Activated CD8-positive, alpha-beta memory T cell treated with anti-CD3 and anti-CD28 coated beads for 48 hours (primary cell): Measurements from ENCODE around the gene C17orf50.
"Not testable (repeated sequence)": the region's sequence is repeated elsewhere in the genome, so short reads cannot be mapped to it uniquely, and the experiment has no call there.

Source experiments
- DNase-seq, 3 experiments: peaks; one replicate each; pipeline ENCODE4 v3.0.0-alpha.2; 2020; ENCODE audit warnings: low read depth in 2 of 3, low spot score in 2 of 3

C17orf50 gene

DNA sequence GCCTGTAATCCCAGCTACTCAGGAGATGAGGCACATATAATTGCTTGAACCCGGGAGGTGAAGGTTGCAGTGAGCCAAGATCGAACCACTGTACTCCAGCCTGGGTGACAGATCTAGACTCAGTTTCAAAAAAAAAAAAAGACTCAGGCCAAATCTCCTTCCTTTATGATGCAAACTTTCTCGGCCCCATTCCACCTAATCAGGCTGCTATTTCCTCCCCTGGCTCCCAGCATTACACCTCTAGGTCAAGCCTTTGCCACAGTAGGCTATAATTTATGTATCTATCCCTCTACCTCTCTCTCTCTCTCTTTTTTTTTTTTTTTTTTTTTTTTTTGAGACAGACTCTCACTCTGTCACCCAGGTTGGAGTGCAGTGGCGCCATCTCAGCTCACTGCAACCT lies 9.1 kb upstream of the C17orf50 start:
- DNase-seq: not testable (repeated sequence)

DNA sequence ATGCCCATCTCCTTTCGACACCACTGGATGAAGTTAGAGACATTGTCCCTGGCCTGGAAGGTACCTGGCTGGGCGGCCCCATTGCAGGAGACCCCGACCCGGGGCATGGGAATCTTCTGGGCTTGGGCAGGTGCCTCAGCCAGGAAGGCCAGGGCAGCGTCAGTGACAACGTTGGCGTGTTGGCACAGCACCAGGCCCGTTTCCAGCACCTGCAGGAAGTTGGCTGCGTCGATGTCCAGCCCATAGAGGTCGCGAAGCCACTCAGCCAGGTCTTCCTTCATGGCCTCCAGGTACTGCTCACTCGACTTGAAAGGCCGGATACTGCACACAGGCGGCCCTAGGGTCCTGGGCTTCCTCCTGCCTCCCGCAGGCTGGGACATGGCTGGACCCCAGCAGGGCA lies 8.2 kb upstream of the C17orf50 start:
- DNase-seq: no peak

DNA sequence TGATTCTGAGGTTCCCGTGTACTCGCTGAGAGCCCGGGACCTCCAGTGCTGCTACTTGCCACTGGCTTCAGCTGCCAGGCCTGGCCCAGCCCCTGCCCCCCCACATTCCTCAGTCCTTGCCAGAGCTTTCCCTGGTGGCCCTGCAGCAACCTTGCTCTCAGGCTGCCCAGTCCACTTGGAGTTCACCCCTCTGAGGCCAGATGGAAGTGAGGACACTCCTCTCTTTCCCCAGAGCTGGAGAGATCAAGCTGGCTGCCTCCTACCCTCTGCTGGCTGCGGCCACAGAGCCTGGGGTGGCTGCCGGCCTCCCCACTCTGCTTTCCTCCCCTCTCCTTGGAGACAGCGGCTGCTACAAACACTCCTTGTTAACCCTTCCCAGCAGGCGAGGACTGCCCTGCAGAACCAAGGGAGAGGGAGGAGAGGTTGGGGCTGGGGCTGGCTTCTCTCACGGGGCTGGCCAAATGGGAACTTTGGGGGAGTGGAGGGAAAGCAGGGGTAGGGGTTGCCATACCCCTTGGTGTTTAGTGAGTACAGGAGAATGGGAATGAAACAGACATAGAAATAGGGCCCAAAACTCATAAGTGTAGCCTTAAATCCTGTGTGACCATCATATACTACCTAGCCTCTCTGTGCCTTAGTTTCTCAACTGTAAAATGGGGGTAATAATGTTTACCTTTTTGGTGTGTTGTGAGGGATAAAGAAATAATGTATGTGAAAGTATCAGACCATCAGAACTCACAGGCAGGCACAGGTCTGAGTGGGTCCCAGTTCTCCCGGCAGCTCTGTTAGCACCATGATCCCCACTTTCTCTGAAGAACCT lies 7.5 kb upstream of the C17orf50 start, which contains the start of gene GAS2L2:
Gene GAS2L2, minus strand, starts transcription at position 295 of the 820 bp plus-strand sequence. CDS start 389 bp downstream, outside the sequence.
- DNase-seq: no peak

DNA sequence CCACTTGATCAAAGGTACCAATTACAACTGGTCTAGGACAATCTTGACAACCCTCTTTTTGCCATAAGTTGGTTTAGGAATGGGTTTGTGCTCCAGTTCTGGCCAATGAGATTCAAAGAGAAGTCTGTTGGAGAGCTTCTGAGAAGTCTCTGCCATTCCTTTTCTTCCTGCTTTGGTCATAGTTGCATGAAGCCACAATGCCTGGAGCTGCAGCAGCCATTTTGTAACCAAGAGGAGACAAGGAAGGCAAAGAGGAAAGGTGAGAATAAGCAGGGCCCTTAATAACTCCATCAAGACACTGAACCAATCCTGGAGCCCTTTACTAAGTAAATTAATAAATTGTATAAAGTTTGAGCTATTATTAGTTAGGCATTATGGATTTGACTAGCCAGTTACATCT lies 3.4 kb upstream of the C17orf50 start:
- no peak for DNase-seq

DNA sequence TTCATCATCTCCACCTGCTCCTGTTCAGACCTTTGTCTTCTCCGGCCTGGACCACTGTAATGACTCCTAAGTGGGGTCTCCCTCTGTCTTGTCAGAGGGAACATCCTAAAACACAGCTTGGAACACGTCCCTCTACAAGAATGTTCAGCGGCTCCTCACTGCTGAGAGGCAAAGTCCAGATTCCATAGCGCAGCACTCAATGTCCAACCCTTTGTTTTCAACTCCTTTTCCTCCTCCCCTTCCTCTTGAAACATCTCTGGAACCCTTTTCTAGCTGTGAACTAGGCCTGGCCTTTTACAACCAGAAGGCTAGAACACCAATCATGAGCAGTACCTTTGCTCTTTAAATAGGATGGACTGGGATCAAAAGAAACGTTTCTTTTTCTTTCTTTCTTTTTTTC lies 914 bp downstream of the C17orf50 start:
- DNase-seq: no peak

DNA sequence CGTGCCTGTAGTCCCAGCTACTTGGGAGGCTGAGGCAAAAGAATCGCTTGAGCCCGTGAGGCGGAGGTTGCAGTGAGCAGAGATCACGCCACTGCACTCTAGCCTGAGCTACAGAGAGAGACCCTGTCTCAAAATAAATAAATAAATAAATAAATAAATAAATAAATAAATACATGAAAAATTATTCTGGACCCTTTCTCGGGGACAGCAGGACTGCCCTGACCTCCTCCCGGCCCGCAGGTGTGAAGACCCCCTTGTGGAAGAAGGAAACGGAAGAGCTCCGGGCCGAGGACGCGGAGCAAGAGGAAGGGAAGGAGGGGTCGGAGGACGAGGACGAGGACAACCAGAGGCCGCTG lies 3.1 kb downstream of the C17orf50 start:
- no peak for DNase-seq

DNA sequence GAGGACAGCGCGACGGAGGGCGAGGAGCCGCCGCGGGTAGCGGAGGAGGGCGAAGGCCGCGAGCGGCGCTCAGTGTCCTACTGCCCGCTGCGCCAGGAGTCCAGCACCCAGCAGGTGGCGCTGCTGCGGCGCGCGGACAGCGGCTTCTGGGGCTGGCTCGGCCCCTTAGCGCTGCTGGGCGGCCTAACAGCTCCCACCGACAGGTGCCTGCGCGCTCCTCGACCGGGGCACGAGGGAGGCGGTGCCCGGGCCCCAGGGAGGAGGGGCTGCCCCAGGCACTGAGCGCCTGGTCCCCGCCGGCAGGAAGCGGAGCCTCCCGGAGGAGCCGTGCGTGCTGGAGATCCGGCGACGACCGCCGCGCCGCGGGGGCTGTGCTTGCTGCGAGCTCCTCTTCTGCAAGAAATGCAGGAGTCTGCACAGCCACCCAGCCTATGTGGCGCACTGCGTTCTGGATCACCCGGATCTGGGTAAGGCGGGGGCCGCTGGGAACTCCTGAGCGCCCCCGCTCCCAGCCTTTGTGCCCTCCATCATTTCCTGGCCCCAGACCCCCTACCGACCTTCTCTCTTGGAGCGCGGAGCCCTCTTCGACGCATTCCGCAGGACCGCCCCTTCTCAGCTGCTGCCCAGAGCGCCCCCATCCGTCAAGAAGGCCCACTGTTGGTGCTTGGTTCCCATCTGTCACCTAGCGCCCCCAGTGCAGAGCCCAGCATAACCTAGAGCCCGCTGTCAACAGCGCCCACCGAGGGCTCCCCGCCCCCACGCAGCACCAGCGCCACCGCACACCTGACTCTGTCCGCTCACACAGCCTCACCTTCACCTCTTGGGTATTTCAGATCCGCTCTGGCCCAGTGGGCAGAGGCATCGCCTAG lies 3.7 kb downstream of the C17orf50 start:
- DNase-seq: peak; percentile 75 to 88 (median 84)

DNA sequence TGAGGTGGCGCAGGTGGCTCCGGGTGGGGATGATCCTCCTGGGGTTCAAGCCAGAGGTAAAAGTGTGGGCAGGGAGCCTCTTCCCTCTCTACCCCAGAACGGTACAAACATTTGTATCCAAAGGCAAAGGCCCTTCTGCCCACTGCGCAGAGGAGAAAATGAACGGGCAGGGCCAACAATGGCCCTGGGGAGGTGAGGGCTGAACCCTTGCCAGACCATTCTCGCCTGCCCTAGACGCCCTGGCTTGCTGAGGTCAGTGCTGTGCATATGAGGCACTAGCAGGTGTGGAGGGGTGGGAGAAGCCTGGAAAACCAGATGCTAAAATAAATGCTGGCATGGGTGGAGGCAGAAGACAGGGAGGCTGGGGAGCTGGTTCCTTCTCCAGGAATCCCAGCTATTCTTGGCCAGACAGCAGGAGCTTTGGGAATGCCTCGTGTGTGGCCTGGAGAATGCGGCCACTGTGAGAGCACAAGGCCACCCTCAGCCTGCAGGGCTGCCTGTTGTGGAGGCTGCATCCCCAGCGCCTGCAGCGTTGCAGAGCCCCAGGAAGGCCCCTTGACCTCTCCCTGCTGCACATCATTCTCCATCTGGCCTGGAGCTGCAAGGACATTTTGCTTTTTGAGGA lies 4.5 kb downstream of the C17orf50 start:
- DNase-seq: no peak

DNA sequence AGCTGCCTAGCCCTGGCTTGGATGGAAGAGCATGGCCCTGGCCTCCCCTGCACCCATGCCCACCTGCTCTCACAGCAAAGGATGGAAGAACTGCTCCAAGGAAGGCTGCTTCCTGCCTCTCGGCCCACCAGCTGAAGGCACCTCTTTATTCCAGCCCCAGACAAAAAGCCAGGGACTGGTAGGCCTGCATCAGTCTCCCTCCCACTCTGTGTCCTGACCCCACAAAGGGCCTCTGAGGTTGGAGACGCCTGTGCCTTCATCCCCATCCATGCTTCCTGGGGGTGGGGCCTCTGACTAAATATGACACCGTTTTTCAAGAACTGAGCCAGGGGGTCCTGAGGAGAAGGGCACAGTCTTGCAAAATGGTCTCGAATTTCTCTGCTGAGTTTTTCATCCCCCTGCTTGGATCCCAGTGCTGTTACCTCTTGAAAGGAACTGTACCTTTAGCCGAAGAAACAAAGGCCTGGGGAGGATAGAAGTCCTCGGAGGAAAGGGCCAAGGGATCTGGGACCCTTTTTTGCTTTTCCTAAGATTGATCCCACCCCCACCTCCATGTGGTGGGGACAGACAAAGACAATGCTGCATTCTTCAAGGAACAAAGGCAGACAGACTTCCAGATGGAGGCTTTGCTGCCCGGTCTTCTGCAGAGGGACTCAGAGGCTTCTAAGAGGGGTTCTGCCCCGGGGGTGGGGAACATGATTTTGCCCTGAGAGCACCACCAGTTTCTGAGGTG lies 5.2 kb downstream of the C17orf50 start:
- DNase-seq: no peak

DNA sequence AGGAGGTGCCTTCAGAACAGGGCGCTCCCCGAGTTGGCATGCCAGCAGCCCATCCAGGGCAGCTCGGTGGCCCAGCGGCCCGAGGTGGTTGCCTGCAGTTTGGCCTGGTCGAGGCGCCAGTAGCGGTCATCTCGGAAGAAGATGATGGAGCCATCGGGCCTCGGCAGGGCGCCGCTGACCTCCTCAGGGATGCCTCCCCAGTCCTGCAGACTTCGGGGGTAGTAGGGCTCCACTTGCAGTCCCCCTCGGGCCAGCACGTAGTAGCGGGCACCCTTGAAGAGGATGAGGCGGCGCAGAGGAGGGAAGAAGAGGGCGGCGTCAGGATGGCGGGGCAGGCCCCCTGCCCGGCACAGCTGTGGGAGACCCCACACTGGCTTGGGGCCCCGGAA lies 5.8 kb downstream of the C17orf50 start:
- DNase-seq: no peak

DNA sequence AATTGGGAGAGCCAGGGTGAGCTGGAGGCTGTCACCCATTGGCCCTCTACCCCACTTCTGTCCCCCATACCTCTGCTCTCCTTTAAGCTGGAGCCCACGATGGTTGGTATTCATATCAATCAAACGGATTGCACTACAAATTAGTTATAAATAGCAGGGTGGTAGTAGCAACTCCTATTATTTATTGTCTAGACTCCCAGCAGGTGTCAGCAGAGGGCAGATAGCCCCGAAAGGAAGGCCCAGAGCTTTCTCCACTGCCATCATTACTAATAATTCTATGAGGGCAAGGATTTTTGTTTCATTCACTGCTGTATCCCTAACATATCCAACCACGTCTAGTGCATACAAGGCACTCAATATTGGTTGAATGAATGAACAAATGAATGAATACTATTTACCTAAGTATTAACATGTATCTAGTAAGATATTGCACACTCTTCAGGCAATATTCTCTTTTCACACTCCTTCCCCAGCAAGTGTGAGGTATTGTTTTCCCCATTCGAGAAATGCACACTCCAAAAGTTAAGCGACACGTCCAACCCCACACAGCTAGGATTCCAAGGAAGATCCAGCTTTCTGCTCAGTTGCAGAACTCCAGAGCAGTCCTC lies 6.3 kb downstream of the C17orf50 start:
- no peak for DNase-seq

DNA sequence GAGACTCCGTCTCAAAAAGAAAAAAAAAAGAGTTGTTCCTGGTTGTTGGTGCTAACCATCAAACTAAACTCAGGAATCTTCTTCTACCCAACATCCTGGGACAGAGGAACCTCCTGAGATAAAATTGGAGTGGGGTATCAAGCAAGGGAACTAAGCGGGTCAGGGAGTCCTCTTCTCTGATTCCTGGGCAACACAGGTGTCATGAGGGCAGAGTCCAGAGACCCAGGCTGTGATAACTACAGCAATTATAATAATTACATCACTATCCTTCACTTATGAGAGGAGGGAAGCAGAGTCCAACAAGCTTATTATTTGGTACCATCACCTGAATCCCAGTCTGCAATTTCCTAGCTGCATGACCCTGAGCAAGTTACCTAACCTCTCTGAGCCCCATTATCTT lies 8.1 kb downstream of the C17orf50 start:
- DNase-seq: no peak

DNA sequence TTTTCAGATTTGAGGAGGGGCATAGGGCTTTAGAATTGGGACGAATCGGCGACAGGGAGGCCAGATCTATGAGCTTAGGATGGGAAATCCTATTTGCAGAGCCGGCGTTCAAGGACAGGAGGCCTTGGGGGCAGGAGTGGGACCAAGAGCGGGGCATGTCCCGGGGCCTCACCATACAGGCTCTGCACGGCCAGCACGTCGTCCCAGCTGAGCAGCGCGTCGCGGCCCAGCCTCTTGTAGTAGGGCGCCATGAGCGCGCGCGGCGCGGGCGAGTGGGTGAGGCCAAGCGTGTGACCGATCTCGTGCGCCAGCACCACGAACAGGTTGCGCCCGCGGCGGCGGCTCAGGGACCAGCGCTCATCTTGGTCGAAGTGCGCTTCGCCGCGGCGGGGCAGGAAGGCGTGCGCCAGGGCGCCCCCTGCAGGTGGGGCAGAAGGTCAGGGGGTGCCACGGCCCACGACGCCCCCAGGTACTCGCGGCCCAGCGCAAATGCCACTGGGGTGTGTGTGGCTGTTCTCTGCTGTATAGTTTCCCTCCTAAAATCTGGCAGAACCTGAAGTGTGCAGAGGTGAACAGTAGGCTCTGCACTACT lies 9.3 kb downstream of the C17orf50 start:
- no peak for DNase-seq

DNA sequence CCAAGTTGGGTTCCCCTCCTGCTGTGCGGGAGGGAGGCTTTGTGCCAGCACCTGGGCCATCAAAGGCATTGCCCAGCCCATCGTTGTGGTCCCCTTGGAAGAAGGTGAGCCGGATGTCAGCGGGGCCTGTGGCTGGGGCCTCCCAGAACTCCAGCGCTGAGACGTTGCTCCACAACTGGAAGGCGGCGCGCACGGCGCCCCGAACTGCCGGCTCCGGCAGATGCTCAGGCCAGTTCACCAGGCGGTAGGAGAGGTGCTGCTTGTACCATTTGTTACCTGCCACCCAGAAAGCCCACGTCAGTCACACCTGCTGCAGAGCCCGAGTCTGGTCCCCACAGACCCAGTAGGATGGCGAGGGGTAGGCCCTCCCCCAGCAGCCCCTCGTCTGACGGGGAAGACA lies 12.4 kb downstream of the C17orf50 start:
- no peak for DNase-seq

DNA sequence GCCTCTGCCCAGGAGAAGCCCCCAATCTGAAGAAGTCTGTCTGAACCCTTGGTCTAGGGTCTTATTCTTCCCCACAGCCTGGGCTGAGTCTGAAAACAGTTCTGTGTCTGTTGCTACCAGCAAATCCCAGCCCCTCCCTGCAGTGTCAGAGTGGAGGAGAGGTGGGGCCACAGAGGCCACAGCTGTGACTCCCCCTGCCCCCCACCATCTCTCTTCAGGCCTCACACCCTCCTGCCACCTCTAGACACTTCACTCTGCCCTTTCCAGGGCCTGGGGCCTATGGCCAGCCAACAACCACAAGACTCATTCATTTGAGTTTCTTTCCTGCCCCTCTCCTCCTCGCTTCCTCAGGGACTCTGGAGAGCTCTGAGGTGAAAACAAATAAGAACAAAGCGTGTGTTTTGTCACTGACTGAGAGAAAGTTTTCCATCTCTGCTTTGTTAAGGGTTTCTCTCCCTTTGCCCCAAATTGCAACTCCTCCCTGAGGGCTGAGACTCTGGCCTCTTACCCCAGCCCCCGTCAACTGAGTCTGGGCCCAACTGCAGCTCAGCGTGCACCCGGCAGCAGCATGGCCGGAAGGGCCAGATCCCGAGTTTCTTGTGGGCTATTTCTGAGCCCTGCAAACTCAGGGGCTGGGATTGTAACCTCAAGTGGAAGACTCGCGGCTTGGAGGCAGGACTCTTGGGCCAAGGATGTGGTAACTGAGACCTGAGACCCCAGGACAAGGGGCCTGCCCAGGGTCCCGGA lies 13.2 kb downstream of the C17orf50 start:
- DNase-seq: no peak

DNA sequence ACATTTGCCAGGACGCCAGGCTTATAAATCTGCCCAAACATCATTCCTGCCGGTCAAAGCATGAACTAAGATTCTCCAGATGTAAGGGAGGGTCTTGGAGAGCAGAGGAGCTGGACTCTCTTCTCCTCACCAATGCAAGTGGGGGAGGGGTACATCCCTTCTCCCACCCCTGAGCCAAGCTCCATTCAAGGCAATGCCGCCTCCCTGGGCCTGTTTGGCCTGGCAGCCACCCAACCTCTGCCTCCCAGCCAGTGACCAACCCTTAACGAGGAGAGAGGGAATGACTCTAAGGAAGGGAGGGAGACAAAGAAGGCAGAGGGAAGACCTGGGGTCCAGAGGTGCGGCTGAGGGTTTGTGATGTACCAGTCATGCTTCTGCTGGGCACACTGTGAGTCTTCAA lies 13.8 kb downstream of the C17orf50 start:
- no peak for DNase-seq

DNA sequence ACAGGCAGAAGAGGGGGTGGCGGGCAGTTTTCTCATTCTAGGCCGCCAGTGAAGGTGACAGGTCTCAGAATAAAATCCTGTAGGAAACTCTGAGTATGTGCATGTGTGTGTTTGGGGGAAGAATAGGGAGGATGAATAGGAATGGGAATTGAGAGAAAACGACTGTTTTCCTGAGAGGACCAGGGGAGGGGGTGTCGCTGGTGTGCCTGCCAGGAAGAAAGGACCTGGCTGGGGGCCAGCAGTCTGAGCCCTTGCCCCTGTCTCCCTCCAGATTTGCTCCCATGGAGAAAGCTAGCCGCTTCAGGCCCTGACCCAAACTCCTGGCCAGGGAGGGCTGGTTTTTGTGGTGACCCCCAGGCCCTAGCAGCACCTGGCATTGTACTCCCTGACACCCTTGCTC lies 14.4 kb downstream of the C17orf50 start:
- DNase-seq: no peak

DNA sequence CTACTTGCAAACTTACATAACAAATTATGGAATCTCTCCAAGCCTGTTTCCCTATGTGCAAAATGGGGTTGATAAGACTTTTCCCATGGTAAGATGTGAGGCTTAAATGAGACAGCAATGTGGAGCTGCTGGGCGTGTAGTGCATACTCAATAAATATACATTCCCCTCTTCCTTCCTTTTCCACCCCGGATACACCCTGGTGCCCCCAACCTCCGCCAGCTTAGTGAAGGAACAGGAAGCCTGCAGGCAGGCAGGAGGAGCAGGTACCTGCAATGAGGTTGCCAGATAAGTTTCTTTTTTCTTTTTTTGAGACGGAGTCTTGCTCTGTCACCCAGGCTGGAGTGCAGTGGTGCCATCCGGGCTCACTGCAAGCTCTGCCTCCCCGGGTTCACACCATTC lies 14.9 kb downstream of the C17orf50 start:
- DNase-seq: no peak

DNA sequence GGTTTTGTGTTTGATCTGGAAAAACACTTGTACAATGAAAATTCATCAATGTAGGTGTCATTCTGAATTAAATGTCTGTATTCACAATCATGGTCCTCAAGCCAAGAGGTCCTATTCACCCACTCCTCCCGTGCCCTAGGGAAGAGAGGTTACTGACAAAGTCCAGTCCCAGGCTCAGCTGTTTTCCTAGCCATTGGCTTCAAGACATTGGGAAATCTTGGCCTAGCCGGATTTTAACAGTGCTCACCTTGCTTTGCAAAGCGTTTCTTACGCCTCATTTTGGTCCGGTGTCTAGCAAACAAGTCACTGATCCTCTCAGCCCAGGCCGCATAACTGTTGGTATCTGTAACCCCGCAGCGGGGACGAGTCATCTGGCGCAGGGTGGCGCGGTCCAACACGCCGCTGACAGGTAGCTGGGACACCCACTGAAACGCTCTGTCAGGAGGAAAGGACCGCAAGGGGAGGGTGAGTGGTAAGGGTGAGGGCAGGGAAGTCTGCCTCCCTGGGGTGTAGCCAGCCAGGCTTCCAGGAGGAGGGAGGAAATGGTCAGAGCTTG lies 18.0 kb downstream of the C17orf50 start:
- no peak for DNase-seq
